DND-41 (cell line): Measurements from ENCODE around the gene SDHAF4.
A peak's percentile ranks its signal among the peaks of the same experiment; 100 is the strongest.

Experiments
- ATAC-seq: fragments of 200-7000 bp; cut with Tn5 transposase; 3 replicates; pipeline ENCODE4 v1.9.1; 2021; ENCODE audit warnings: low read depth; ENCODE audit not compliant: insufficient read depth
- DNase-seq: peaks from one replicate; pipeline ENCODE4 v3.0.0-alpha.2; 2020
- H2AFZ ChIP-seq: 2 replicates; pipeline ENCODE4 v1.6.0; 2012; ENCODE audit warnings: low read depth, low read length
- H3K27ac ChIP-seq: 2 replicates; pipeline ENCODE4 v1.5.1; 2012; ENCODE audit warnings: low read length, inconsistent platforms
- H3K27me3 ChIP-seq: fragments of 200-600 bp; sonication (generic); 2 replicates; pipeline ENCODE4 v1.6.0; 2012; ENCODE audit warnings: low read length, mild to moderate bottlenecking, inconsistent platforms; ENCODE audit not compliant: insufficient read depth, poor library complexity
- H3K36me3 ChIP-seq: 2 replicates; pipeline ENCODE4 v1.5.1; 2012; ENCODE audit warnings: low read length, inconsistent platforms; ENCODE audit not compliant: insufficient read depth
- H3K4me1 ChIP-seq: 2 replicates; pipeline ENCODE4 v1.5.1; 2012; ENCODE audit warnings: mild to moderate bottlenecking, low read length; ENCODE audit not compliant: insufficient read depth
- H3K4me2 ChIP-seq: 2 replicates; pipeline ENCODE4 v1.6.0; 2012; ENCODE audit warnings: mild to moderate bottlenecking, moderate library complexity, low read length, inconsistent platforms; ENCODE audit not compliant: insufficient read depth
- H3K4me3 ChIP-seq, 2 experiments: fragments of 200-600 bp in 1 of 2; shearing (Covaris generic) in 1 of 2; 2 replicates each; pipeline ENCODE4 v1.5.1; 2012 to 2016; ENCODE audit warnings: inconsistent platforms in 2 of 2, low read length in 2 of 2, mild to moderate bottlenecking in 2 of 2, low read depth in 1 of 2, moderate library complexity in 1 of 2
- H3K79me2 ChIP-seq: 2 replicates; pipeline ENCODE4 v1.6.0; 2012; ENCODE audit warnings: low read length, inconsistent platforms; ENCODE audit not compliant: insufficient read depth
- H3K9ac ChIP-seq: 2 replicates; pipeline ENCODE4 v1.6.0; 2012; ENCODE audit warnings: low read depth, mild to moderate bottlenecking, inconsistent platforms, low read length, moderate library complexity
- H3K9me3 ChIP-seq: 2 replicates; pipeline ENCODE4 v1.5.1; 2012; ENCODE audit warnings: low read length, moderate library complexity, mild to moderate bottlenecking, inconsistent platforms; ENCODE audit not compliant: insufficient read depth, severe bottlenecking
- H4K20me1 ChIP-seq: 2 replicates; pipeline ENCODE4 v1.6.0; 2012; ENCODE audit warnings: low read length; ENCODE audit not compliant: insufficient read depth
- CTCF ChIP-seq: IDR thresholded peaks from 2 replicates; pipeline ENCODE4 v1.5.1; 2012; ENCODE audit warnings: borderline replicate concordance, low read length, moderate library complexity, mild to moderate bottlenecking; ENCODE audit not compliant: poor library complexity, severe bottlenecking; ENCODE audit errors: extremely low read depth
- EZH2 ChIP-seq: IDR thresholded peaks from 3 replicates; pipeline ENCODE4 v1.6.1; 2012; ENCODE audit warnings: borderline replicate concordance, low read depth, mild to moderate bottlenecking, moderate library complexity, low read length, inconsistent platforms; ENCODE audit not compliant: severe bottlenecking

The SDHAF4 gene

GRCh38 chr6:70574643-70575042 lies 7.9 kb downstream of the SDHAF4 start:
- Histone ChIP-seq H3K4me1 (no peaks in the 10 kb centered on the region), H3K79me2 (peaks cover 3% of the 10 kb centered on the region; the same call in 1 of the 2 replicates), H3K4me2 (no peak overlapping the region), H3K9ac (no peak overlapping the region), H3K9me3 (no peaks in the 10 kb centered on the region), H2AFZ (no peak overlapping the region), H3K27me3 (no peaks in the 10 kb centered on the region), H3K36me3 (no peaks in the 10 kb centered on the region; the same call in 1 of the 2 replicates), H3K27ac (no peak overlapping the region), H4K20me1 (no peaks in the 10 kb centered on the region), H3K4me3 (no peak overlapping the region)
- DNase-seq (no peak), ATAC-seq (no peak)
- no peak for TF ChIP-seq CTCF
- no peak for TF ChIP-seq EZH2

DNA sequence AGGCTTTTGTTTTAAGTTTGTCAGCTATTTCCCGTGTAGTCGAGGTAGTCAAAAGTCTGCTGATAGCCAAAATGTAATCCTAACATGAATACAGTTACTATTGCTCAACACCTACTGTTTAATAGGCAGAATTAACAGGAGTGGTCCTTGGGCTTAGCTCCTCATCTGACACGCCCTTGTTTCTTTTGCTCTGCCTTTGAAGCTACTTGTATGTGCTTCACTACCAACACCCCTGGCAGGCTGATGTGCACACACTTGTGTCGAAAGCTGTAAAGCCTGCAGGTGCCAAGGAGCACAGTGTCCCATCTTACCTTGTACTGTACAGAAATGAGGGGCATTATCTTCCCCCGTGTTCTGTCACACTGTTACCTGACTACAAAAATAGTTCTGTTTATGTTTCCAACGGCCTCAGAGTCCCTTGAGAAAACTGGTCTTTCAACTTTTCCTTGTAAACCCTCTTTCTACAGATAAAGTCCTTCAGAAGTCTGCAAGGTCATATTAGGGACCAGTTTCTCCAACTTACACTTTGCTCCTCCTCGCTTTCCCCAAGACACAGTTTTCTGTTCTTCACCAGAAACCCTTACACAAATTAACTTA lies 9.3 kb downstream of the SDHAF4 start:
- ATAC-seq, result no peak

GRCh38 chr6:70586114-70586513 lies 19.4 kb downstream of the SDHAF4 start:
- Histone ChIP-seq H3K9me3 (no peaks in the 10 kb centered on the region), H3K4me3 (no peak overlapping the region), H3K79me2 (no peaks in the 10 kb centered on the region), H3K27ac (no peak overlapping the region), H3K4me2 (no peak overlapping the region), H3K9ac (no peak overlapping the region), H3K4me1 (no peaks in the 10 kb centered on the region), H4K20me1 (no peaks in the 10 kb centered on the region), H2AFZ (no peak overlapping the region), H3K27me3 (no peaks in the 10 kb centered on the region), H3K36me3 (peaks cover 20% of the 10 kb centered on the region; the same call in 1 of the 2 replicates)
- DNase-seq (no peak), ATAC-seq (peak; percentile 24; the same call in 1 of the 3 replicates)
- TF ChIP-seq CTCF (no peak), EZH2 (no peak)

More for the DNA sequence above, 9.3 kb downstream of the SDHAF4 start:
- no peak overlapping the region for H2AFZ ChIP-seq
- peaks cover 6% of the 10 kb centered on the region; the same call in 1 of the 2 replicates for H3K36me3 ChIP-seq
- H3K4me3 ChIP-seq, result no peak overlapping the region
- H4K20me1 ChIP-seq, result no peaks in the 10 kb centered on the region
- DNase-seq, result no peak
- TF ChIP-seq EZH2, result no peak
- TF ChIP-seq CTCF, result no peak
- no peaks in the 10 kb centered on the region for H3K27me3 ChIP-seq
- H3K4me1 ChIP-seq, result no peaks in the 10 kb centered on the region
- H3K79me2 ChIP-seq, result no peaks in the 10 kb centered on the region; the same call in 1 of the 2 replicates
- no peak overlapping the region for H3K27ac ChIP-seq
- H3K9ac ChIP-seq, result no peak overlapping the region
- no peak overlapping the region for H3K4me2 ChIP-seq
- no peaks in the 10 kb centered on the region for H3K9me3 ChIP-seq
